Activated T-helper 1 cell treated with anti-CD3 and anti-CD28 coated beads, Interleukin-2, amount 50 U/mL, for 16 hours (primary cell): ENCODE measurements around the gene DNMBP.
"Not testable (repeated sequence)": the region's sequence is repeated elsewhere in the genome, so short reads cannot be mapped to it uniquely, and the experiment has no call there.

Source experiments
- DNase-seq, 2 donors: peaks; one replicate each; pipeline ENCODE4 v3.0.0-alpha.2; 2020; ENCODE audit warnings: low read depth in 1 of 2, low spot score in 1 of 2

Gene DNMBP

DNA sequence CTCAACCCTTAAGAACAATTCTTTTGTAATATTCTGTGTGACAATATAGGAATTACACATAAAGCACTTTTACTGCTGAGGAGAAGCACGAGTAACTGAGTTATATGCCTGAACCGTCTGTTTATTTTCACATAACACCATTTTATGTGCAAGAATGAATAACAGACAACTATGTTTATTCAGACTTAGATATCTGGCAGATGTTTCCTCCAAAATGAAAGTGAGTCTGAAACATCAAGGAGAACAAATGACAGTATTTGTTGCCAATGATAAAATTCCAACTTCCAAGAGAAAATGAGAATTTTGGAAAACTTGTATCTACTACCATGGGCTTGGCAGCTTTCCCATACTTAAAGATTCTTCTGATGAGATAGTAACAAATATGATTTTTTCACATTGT is 51.4 kb downstream of the DNMBP start:
- no peak for DNase-seq

DNA sequence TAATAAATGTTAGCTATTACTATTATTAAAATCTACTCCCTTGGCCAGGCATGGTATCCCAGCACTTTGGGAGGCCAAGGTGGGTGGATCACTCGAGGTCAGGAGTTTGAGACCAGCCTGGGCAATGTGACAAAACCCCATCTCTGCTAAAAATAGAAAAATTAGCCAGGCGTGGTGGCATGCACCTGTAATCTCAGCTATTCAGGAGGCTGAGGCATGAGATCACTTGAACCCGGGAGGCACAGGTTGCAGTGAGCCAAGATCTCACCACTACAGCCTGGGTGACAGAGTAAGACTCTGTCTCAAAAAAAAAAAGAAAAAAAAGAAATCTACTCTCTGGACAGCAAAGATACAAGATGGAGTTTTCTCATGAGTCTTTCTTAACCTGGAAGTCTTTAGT is 56.2 kb downstream of the DNMBP start:
- not testable (repeated sequence) for DNase-seq

DNA sequence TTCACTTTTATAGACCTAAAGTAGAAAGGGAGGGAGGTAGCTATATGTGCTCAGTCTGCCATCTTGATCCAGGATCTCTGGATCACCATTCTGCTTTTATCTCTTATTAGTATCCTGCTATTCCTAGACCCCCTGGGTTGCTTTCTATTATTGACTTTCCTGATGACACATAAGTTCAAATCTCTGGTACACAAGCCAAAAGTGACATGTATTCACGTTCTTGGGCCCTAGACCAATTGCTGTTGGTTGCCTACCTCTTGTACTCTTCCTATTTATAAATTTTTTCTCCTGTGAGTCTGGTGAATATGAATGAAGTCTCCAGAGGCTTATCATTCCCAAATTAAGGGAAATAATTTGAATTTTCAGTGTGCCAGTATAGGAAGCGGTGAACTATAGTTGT is 56.9 kb downstream of the DNMBP start:
- DNase-seq = no peak

DNA sequence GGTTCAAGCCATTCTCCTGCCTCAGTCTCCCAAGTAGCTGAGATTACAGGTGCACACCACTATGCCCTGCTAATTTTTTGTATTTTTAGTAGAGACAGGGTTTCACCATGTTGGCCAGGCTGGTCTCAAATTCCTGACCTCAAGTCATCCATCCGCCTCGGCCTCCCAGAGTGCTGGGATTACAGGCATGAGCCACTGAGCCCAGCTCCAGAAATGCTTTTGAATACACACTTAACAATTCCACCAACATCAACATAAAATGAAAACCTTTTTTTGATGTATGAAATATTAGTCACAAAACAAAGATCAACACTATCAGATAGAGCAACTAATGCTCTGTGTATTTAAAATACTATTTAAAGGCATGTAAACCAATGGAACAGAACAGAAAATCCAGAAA is 63.7 kb downstream of the DNMBP start:
- not testable (repeated sequence) for DNase-seq

DNA sequence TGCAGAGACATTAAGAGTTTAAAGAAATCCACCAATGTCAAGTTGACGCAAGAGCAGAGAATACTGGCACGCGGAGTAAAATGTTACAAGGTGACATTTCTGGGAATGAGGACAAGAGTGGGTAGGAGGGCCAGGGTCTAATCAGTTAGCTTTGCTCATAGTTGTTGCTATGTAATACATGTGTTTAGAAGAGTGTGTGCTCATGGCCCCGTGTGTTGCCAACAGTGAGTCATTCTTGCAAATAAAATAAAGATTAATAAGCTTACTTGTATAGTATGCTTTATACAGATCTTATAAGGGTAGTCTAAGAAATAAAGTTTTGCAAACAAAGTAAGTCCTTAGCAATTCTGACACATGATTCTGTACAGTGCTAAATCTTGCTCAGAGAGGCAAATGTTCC is 64.5 kb downstream of the DNMBP start:
- no peak for DNase-seq

DNA sequence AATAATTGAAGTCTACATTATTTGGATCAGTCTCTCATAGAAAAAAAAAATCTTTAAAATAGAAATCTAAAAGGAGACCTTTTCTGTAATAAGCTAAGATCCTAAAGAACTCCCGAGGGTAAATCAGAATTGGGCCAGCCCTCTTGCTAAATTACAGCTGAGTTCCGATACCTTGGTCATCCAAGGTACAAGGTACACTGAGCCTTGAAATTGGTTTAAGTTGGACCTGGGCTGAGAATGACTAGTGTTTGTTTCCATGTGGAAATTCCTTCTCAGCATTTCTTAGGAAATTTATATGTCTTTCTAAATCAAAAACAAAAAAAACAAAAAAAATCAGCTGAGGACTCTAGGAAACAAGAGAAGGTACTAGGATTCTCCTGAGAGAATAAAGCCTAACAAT is 64.9 kb downstream of the DNMBP start:
- DNase-seq = no peak

DNA sequence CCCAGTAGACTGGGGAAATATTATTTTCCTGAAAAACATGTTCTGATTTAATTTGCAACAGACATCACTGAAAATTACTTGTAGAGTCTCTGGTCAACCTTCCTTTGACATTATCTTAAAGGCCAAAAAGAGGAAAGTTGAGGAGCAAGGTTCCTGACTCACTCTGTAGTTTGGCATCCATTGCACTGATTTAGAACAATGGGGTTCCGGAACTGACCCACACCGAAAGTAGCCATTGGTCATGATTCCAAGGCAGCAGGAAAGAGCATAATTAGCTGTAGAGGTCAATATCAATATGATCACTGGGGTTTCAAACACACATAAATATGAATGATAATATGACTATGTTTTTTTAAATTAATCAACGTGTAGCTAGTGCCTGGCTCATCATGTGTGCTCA is 65.8 kb downstream of the DNMBP start:
- no peak for DNase-seq

DNA sequence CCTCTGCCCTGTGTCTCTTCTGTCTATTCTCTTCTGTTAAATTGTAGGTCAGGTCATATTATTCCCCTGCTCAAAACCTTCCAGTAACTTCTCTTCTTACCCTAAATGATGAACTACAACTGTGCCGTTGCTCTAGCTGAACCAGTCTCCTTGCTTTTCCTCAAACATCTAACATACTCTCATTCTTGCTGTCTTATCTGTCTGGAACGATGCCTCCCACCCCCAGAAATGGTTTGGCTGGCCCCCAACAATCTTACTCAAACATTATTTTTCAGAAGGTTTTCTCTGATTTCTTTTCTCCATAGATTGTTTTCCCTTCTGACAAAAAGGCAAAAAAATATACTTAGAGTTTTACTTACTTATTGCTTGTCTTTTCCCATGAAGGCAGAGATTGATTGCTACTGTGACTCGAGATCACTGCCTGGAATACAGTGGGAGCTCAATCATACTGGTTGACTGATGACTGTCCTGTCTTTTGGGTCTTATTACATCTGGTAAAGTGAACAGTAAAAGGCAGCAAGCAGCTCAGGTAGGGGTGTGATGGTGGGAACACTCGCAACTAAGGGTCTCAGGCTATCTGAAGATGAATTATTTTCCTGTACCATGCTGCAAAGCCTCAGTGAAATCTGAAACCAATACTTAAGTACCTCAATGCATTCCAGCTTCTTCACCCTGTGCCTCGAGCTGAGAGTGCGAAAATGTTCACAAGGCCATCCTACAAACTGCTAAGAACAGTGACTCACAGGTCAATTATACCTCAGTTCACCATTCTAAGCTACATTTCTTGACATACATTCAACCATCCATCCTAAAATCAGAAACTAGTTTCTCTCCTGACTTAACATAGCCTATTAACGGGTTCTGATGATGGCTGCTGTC is 67.6 kb downstream of the DNMBP start:
- no peak for DNase-seq

DNA sequence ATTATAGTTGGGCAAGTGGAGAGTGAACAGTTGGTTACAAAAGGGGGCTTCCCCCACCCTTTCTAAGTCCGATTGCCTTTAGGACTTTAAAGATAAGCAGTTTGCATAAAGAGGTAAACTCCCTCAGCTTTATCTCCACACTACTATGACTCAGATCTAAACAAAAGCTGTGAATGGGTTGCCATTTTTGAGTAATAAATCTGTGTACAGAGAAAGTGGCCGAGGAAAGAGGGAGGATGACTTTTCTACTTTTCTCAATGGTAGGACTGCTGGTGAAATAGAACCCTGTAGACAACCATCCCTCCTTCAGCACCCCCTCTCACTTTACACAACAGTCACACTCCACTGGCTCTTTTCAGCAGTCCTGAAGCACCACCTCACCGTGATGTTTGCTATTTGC is 71.2 kb downstream of the DNMBP start:
- DNase-seq = no peak

DNA sequence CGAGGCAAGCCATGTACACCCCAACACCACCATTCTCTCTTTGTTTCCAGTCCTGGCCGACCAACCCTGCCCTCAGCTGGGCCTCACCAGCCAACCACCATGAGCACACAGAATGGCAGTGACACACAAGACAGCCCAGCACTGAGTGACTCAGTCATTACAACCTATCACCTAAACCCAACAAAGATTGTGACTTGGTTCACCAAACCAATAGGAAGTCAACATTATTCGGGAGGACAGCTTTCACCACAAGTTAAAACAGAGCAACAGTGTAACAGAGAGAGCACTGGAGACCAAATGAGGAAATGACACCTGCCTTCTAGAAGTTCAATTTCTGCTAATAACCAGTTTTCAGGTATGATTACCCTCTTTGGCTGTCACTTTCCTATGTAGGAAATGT is 72.1 kb downstream of the DNMBP start:
- no peak for DNase-seq

DNA sequence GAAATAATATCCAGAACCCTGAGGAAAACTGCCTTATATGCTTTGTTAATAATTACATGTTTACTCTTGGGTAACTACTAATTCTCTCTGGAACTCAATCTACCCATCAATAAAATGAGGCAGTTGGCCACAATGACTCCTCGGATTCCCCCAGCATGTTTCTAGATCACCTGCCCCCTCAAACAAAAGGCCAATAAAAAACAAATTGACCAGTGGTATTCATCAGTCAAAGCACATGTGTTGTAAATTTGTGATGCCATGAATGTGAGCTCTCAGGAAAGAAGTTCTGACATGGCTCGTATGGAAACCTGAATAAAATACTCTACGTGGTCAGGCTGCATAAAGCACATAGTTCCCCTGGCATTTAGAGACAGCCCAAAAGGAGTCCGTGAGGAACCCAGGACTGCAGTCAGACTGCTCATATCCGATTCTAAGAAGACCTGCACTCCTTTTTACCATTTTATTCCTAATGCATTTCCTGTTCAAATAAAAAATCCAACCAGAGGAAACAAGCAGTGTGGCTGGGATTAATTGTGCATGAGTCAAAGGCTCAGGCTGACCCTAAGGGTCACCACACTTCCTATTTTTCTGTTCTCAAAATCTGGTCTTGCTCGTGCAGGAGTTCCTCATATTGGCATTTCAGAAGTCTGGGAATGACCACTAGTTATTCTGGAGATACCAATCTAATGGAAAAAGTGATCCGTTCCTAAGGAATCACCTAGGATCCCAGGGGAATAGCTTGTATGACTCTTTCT is 77.4 kb downstream of the DNMBP start:
- DNase-seq = not testable (repeated sequence)

DNA sequence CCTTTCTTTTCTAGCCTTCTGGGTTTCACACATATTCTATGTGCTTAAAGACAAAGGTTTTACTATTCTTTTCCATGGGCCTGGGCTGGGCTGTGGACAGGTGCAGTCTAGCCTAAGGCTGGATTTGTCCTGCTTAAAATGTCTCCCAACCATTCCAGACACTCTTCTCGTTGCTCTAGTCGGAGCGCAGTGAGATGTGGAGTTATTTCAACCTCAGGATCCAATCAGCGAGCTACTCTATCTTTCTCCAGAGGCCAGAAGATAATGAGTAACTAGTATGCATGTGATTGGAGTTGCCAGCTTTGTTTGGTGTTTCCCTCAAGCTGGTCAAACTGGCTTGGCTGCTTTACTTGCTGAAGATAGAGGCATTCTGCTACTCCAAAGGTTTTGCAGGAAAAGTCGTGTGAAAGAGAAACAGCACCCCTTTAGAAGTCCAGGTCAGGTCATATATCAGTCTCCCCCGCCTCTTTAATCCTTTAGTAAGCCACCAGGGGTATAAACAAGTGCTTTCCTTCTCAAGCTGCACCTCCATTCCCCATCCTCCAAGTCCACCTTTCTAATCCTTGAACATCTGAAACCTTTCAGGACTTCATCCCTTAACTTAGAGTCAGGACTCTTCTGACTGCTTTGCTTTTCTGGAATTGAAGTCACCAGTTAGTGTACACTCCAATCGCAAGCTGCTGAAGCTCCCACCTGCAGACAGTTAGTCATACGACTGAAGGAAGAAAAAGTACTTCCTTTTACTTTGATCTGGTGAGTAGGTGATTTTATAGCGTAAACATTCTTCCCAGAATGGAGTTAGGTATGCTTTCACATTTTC is 78.8 kb downstream of the DNMBP start:
- no peak for DNase-seq

DNA sequence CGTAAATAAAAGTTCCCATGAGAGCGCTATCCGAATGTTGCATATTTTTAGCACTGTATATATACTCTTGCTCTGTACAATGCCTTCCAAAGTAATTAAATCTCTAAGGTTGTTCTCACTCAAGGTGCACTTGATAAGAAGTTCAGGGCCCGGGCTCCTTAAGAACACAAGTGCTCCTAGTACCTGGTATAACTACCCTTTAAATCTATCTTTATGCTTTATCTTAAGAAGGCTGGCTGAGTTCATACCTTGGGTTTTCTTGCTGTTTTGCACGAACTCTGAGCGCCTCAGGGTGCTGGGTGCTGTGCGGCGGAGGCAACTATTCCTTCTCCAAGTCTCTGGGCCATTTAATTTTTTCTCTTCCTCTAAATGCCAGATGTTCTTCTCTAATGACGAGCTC is 80.4 kb downstream of the DNMBP start:
- DNase-seq = no peak

DNA sequence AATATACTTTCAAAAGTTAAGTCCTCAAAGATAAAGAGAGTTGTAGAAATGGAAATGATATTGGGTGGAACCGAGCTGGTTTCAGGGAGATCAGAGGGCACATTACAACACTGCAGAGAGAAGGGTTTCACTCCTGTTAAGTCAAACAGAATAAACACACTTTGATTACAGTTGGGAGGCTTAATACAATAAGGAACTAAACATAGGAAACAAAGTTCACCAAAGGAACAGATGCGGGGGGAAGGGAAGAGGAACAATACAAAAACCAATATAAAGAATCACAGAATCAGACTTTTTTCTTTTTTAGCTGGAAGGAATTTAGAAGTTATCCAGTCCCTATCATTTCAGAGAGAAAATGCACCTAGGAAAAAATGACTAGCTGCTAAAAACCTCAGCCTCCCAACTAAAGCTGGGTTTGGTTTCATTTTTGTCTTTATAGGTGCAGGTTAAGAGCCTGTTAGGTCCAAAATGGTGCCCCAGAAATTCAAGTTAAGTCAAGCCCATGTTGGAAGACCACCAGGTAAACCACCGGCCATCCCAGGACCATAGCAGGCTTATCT is 81.9 kb downstream of the DNMBP start:
- DNase-seq = no peak

DNA sequence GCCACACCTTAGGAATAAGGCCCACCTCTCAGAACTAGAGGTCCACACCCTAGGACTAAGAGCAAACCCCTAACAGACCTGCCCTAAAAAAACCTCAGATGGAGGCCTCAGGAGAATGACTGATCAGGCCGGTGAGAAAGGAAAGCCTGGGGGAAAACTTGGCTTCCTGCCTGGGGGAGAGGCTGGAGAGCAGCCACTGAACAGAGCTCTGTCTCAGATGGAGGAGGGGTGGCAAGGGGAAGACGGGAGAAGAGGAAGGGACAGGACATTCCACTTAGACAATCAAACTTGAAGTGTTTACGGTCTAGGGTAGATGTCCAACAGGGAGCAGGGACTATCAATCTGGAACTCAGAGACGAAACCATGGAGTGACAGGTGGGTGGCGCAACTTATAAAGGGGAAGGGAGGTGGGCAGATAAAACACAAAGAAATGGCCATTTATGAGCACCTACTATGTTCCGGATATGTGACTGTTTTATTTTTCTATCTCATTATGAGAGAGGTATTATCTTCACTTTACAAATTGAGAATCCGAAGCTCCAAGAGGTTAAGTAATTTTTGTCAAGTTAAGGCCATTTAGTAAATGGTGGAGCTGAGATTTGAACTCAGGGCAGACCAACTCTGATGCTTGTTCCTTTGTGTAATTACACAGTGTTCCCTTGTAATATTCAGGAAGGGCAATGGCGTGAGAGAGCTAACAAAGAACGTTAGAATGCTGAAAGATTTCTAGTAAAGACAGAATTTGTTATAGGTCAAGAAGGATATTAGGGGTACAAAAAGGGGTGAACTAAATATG is 82.6 kb downstream of the DNMBP start:
- DNase-seq = no peak

DNA sequence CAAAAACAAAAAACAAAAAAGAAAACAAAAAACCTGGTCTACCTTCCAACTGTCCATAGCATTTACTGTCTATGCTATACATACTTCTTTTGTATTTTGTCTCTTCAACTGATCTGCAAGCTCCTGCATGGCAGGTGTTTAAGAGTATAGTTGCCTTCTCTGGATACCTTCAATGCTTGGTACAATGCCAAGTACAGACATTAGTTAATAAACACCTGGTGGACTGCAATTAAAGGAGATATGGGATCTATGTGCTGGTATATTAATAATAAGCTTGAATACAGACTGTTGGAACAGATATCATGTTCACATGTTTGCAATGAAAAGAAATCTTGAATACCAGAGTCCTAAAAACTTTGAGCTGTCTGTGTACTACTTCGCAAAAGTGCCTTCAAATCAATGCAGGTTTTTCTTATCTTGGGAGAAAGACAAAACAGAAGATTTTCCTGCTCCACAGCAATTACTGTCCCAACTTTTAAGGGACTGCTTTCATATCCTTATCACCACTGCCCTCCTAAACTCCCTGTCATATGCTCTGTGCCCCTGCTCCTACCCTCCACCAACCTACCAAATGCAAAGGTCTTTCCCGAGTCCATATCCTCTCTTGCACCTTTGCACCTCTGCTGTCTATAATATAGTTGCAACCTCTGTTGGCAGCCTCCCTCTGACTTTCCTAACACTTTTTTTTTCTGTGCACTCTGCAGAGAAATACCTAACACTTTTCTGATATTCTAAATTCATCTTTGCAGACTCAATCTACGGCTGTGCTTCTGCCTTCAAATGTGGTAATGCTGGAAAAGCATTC is 85.1 kb downstream of the DNMBP start:
- no peak for DNase-seq

DNA sequence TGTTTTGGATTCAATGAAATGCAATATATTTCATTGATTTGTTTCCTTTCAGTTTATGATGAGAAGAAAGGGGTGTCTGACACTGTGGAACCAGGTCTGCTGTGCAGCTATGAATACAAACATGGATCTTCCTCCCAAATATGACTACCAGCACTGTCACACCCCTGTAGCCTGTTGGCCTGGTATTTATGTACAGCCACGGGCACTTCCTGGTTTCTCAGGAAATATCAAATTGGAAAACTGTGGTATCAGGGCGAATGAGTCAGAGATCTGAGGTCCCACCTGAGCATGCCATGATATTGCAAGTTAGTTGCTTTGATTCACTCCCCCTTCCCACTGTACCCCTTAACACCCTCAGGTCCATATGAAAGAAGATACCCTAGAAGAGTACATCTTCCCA is 87.8 kb downstream of the DNMBP start:
- no peak for DNase-seq

DNA sequence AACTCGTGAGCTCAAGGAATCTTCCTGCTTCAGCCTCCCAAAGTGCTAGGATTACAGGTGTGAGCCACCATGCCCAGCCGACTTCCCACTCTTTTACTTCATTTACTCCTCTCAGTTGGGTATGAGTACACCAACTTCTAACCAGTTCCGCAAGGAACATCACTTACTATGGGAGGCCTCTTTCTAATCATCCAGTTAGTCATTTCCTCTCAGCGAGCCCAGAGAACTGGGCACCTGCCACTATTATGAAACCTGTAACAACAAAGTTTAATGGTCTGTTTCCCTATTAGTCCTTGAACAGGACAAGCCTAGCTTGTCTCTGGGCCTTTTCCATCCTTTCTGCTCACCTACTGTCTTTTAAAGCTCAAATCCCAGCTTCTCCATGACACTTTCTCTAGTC is 88.8 kb downstream of the DNMBP start:
- DNase-seq = no peak

DNA sequence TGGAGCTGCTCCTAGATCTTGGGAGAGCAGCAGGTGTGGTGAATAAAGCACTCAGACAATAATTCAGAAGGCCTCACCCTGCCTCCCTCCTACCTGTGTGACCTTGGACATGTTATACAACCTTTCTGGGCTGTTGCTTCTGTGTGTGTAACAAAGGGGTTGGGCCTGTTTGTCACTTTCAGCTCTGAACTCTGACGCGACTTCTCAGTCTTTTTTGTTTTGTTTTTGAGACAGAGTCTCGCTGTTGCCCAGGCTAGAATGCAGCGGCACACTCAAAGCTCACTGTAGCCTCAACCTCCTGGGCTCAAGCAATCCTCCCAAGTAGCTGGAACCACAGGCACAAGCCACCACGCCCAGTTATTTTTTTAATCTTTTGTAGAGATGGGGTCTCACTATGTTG is 89.3 kb downstream of the DNMBP start:
- DNase-seq = no peak
